ENCODE measurements around the gene HSPA12B.

DNA sequence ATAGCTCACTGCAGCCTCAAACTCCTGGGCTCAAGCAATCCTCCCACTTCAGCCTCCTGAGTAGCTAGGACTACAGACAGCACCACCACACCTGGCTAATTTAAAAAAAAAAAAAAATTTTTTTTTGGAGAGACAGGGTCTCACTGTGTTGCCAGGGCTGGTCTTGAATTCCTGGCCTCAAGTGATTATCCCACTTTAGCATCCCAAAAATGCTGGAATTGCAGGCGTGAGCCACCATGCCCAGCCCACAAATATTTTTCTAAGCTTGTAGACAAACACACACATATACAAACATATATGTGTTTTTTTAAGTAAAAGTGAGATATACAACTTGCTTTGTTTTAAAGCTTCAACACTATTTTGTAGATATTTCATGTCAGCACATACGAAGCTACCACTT is 10.8 kb downstream of the HSPA12B start:
- TF ChIP-seq, protein P1, sequence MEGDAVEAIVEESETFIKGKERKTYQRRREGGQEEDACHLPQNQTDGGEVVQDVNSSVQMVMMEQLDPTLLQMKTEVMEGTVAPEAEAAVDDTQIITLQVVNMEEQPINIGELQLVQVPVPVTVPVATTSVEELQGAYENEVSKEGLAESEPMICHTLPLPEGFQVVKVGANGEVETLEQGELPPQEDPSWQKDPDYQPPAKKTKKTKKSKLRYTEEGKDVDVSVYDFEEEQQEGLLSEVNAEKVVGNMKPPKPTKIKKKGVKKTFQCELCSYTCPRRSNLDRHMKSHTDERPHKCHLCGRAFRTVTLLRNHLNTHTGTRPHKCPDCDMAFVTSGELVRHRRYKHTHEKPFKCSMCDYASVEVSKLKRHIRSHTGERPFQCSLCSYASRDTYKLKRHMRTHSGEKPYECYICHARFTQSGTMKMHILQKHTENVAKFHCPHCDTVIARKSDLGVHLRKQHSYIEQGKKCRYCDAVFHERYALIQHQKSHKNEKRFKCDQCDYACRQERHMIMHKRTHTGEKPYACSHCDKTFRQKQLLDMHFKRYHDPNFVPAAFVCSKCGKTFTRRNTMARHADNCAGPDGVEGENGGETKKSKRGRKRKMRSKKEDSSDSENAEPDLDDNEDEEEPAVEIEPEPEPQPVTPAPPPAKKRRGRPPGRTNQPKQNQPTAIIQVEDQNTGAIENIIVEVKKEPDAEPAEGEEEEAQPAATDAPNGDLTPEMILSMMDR (IDR thresholded peaks at IDR 0.05; ENCODE audit: extremely low read depth in 1 of 2, insufficient read depth in 1 of 2, low read depth in 1 of 2, low read length in 2 of 2), result no peak
- no peak for TF ChIP-seq POLR2A (IDR thresholded peaks at IDR 0.05; ENCODE audit: low read depth, low read length)
- TF ChIP-seq EZH2 (IDR thresholded peaks at IDR 0.05; ENCODE audit: borderline replicate concordance, low read depth, low read length, severe bottlenecking), result no peak
- TF ChIP-seq JUN (IDR thresholded peaks at IDR 0.05; ENCODE audit: borderline replicate concordance, insufficient read depth, insufficient read length, low read depth), result no peak
- no peak for TF ChIP-seq POLR2AphosphoS5 (IDR thresholded peaks at IDR 0.05; ENCODE audit: insufficient read depth, low read depth, low read length)
